ENCODE results near the gene DMGDH.

Gene DMGDH

DNA sequence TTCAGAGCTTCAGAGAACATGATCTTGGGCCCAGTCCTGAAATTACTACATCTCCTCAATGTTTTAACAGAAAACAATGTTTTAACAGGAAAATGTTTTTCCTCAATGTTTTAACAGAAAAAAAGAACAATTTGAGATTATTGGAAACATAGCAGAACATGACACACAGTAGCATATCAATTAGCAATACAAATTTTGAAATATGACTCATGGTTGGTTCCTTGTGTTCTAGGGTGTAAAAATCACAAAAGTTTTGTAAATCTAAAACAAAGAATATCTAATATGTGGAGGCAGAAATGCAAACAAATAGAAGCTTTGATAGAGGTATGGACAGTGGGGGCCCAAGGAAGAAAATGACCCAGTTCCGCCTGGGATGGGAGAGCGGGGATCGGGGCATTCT, 61.6 kb downstream of the DMGDH start:
- FAIRE-seq, result no peak
- no peak for DNase-seq (ENCODE audit: insufficient read length)
- no peak for TF ChIP-seq POLR2AphosphoS5 (IDR thresholded peaks at IDR 0.05; ENCODE audit: low read depth, low read length)
- TF ChIP-seq TAF1 (IDR thresholded peaks at IDR 0.05; ENCODE audit: borderline replicate concordance, low read depth, low read length), result no peak
- no peak for TF ChIP-seq POLR2A (IDR thresholded peaks at IDR 0.05; ENCODE audit: low read depth, low read length)

DNA sequence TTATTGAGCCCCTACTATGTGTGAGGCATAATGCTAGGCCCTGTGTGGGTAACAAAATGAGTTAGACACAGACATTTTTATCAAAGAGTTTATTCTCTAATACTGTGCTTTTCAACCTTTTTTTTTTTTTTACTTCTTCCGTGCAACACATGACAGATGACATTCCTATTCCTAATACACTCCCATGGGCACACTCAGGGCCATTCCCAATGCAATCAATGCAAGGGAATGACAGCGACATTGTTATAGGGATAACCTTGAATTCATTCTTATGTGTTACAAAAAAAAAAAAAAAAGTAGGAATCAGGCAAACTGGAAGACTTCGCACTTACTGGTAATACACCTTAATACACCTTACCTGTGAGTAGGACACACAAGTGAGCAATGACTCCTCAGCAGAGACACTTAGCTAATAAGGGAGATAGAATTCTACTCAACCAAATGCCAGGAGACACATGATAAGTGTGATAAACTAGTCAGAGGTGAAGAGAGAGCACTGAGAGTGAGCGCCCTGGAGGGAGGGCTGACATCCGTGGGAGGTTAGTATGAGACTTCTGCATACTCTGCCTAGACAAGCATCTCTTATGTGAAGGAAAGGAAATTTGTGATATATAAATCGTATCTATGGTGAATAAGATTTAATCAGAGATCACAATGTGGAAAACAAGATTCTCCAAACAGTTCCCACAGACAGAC, 63.4 kb downstream of the DMGDH start:
- DNase-seq (ENCODE audit: insufficient read length) (no peak), FAIRE-seq (no peak)
- TF ChIP-seq POLR2A (IDR thresholded peaks at IDR 0.05; ENCODE audit: low read depth, low read length) (no peak), POLR2AphosphoS5 (IDR thresholded peaks at IDR 0.05; ENCODE audit: low read depth, low read length) (no peak), TAF1 (IDR thresholded peaks at IDR 0.05; ENCODE audit: borderline replicate concordance, low read depth, low read length) (no peak)

DNA sequence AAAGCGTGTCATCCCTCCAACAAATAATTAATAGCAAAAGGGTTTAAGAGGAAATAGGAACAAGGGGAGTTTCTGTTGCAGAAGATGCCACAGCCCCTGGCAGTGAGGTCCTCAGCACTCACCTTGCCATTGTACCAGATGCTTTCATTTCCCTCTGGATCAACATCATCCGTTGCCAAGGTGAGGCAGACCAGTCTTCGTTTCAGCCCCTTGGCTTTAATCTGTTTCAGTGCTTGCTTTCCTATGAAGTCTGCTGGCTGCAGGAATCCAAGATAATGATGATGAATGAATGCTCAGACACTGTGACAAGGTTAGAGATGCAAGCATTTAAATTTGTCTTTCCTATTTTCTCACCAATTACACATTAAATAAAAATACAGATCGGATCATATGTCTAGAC, 64.3 kb downstream of the DMGDH start:
- DNase-seq (ENCODE audit: insufficient read length) (no peak), FAIRE-seq (no peak)
- TF ChIP-seq POLR2A (IDR thresholded peaks at IDR 0.05; ENCODE audit: low read depth, low read length) (no peak), POLR2AphosphoS5 (IDR thresholded peaks at IDR 0.05; ENCODE audit: low read depth, low read length) (no peak), TAF1 (IDR thresholded peaks at IDR 0.05; ENCODE audit: borderline replicate concordance, low read depth, low read length) (no peak)

DNA sequence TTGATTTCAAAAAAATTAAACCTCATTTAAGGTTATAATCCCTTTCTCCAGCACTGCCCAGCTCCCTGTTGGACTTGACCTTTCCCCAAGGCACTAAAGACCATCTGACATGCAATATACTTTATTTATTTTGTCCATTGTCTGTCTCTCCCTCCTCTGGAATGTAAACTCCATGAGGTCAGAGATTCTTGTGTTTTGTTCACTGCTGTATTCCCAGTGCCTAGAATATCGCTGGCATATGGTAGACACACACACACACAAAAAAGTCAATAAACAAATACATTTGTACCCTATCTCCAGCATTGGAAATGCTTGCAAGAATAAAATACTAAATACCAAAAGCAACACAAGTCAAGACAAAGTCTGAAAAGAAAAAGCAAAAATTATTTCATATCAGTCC, 67.1 kb downstream of the DMGDH start:
- DNase-seq (ENCODE audit: insufficient read length) (no peak), FAIRE-seq (no peak)
- TF ChIP-seq POLR2AphosphoS5 (IDR thresholded peaks at IDR 0.05; ENCODE audit: low read depth, low read length) (no peak), POLR2A (IDR thresholded peaks at IDR 0.05; ENCODE audit: low read depth, low read length) (no peak), TAF1 (IDR thresholded peaks at IDR 0.05; ENCODE audit: borderline replicate concordance, low read depth, low read length) (no peak)

DNA sequence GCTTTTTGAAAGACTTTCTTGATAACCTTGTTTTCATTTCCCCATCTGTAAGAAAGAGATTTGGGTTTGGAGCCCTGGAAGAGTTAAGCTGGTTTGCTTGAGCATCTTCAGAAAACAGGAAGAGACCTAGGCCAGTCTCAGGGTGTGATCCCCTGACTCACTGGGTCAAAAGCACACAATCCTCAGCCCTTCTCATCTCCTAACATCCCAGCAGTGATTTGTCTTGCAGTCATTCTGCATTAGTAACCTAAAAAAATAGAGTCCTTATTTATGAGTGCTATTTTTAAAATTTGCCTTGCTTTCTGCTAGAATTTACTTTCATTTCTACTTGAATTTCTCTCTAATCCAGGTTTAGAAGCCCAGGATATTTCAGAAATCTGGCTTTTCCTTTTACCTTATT, 68.0 kb downstream of the DMGDH start:
- DNase-seq (ENCODE audit: insufficient read length), result no peak
- no peak for FAIRE-seq
- TF ChIP-seq POLR2A (IDR thresholded peaks at IDR 0.05; ENCODE audit: low read depth, low read length), result no peak
- no peak for TF ChIP-seq POLR2AphosphoS5 (IDR thresholded peaks at IDR 0.05; ENCODE audit: low read depth, low read length)

DNA sequence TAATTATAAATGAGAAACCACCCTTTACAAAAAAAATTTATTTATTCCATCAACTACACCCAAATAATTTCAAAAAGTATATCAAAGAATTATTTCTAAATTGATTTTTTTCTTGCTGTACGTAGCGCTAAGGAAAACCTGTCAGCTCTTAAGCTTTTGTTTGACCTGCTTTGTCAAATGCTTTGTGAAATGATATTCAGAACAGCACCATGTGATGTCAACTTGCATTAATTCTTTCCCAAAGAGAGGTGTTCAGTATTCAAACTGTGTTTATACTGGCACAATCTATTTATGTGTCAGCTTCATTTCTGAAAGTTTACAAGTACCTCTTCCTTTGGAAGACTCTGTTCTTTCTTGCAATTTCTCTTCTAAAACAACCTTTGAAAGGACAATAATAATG, 72.4 kb downstream of the DMGDH start:
- no peak for TF ChIP-seq TAF1 (IDR thresholded peaks at IDR 0.05; ENCODE audit: borderline replicate concordance, low read depth, low read length)
- TF ChIP-seq POLR2AphosphoS5 (IDR thresholded peaks at IDR 0.05; ENCODE audit: low read depth, low read length), result no peak
- DNase-seq (ENCODE audit: insufficient read length) (no peak), FAIRE-seq (no peak)

DNA sequence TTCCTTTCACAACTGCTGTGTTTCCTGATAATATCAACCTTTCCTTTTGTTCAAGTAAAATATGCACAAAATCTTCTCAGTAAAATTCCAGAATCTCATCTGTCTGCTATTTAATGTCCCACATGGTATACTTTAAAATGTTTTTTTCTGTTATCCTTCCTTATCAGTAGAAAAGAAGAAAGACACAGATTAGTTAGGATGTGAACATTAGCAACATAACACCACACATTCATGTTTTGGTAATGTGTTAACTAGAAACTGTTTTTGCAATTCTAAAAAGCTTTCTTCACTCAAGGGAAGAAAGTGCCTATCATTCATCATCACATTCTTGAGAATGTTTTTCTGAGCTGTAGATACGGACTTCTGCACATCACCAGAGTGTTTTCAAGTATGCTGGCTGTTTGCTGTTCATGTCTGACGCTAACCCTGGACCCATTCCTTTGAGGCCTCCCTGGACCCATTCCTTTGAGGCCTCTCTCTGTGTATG, 73.9 kb downstream of the DMGDH start:
- TF ChIP-seq TAF1 (IDR thresholded peaks at IDR 0.05; ENCODE audit: borderline replicate concordance, low read depth, low read length) (no peak), POLR2A (IDR thresholded peaks at IDR 0.05; ENCODE audit: low read depth, low read length) (no peak), POLR2AphosphoS5 (IDR thresholded peaks at IDR 0.05; ENCODE audit: low read depth, low read length) (no peak)
- FAIRE-seq, result no peak
- DNase-seq (ENCODE audit: insufficient read length), result no peak

DNA sequence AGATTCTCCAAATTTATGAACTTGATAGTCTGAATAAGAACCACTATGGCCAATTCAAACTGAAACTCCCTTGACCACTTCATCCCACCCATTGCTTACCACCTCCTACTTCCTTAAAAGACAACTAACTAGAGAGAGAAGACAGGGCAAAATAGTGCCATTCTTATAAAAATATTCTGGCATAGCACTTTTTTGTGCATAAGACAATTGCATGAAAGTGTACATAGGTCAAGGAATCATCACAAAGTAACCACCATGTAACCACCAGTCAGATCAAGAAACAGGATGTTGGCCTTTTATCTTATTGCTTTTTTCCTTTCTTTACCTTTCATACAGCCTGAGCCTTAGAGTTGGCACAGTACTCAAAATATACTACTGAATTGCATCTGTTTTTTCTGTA, 76.3 kb downstream of the DMGDH start:
- TF ChIP-seq TAF1 (IDR thresholded peaks at IDR 0.05; ENCODE audit: borderline replicate concordance, low read depth, low read length) (no peak), POLR2AphosphoS5 (IDR thresholded peaks at IDR 0.05; ENCODE audit: low read depth, low read length) (no peak), POLR2A (IDR thresholded peaks at IDR 0.05; ENCODE audit: low read depth, low read length) (no peak)
- FAIRE-seq (no peak), DNase-seq (ENCODE audit: insufficient read length) (no peak)

DNA sequence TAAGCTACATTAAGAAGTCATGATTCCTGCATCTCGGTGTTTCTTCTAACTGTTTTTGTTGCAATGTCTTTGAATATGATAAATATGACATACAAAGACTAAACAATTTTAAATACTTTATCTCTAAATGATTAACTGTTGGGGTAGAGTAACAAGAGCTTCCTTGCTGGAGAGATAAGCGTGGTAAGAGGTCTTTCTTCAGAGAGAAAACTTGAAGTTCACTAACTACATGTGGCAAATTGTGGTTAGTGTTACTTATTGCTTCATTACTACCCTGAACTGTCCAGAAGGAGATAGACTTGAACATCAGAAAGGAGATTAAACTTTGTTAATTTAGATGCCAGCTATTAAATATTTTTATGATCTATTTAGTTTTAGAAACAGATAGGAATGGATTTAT, 77.3 kb downstream of the DMGDH start:
- DNase-seq (ENCODE audit: insufficient read length) (no peak), FAIRE-seq (no peak)
- TF ChIP-seq POLR2A (IDR thresholded peaks at IDR 0.05; ENCODE audit: low read depth, low read length) (no peak), POLR2AphosphoS5 (IDR thresholded peaks at IDR 0.05; ENCODE audit: low read depth, low read length) (no peak), TAF1 (IDR thresholded peaks at IDR 0.05; ENCODE audit: borderline replicate concordance, low read depth, low read length) (no peak)

DNA sequence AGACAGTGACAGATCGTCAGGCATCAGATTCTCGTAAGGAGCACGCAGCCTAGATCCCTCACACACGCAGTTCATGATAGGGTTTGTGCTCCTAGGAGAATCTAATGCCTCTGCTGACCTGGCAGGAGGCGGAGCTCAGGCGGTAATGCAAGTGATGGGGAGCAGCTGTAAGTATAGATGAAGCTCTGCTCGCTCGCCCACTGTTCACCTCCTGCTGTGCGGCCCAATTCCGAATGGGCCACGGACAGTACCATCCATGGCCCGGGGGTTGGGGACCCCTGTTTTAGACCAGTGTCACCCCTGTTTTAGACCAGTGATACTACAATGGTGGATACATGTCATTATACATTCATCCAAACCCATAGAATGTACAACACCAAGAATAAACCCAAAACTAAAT, 80.4 kb downstream of the DMGDH start:
- no peak for FAIRE-seq
- DNase-seq (ENCODE audit: insufficient read length), result no peak
- no peak for TF ChIP-seq POLR2AphosphoS5 (IDR thresholded peaks at IDR 0.05; ENCODE audit: low read depth, low read length)
- no peak for TF ChIP-seq TAF1 (IDR thresholded peaks at IDR 0.05; ENCODE audit: borderline replicate concordance, low read depth, low read length)
- TF ChIP-seq POLR2A (IDR thresholded peaks at IDR 0.05; ENCODE audit: low read depth, low read length), result no peak

DNA sequence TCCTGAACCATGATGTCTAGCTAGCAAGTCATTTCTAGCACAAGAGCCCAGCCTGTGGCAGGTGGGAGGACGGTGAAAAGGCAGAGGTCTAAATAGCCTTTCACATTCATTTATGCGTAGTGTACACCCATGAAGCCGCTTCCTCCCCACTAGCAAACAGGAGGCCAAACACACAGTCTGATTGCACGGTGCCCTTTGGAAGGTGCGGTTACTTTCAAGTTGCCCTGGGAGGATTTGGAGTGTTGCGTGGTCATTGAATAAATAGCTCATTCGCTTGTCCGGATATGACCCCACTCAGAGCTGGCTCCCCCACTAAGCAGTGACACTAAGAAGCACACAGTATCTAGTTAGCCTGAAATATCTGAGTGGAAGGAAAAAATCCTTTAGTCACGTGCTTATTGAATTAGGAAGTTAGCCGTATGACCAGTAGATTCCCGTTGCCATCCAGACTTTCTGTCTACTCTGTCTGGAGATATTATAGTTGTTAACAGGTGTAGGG, 83.7 kb downstream of the DMGDH start:
- TF ChIP-seq TAF1 (IDR thresholded peaks at IDR 0.05; ENCODE audit: borderline replicate concordance, low read depth, low read length) (no peak), POLR2A (IDR thresholded peaks at IDR 0.05; ENCODE audit: low read depth, low read length) (peak; percentile 54; the same call in 1 of the 2 replicates), POLR2AphosphoS5 (IDR thresholded peaks at IDR 0.05; ENCODE audit: low read depth, low read length) (peak; percentile 57)
- DNase-seq (ENCODE audit: insufficient read length), result peak; percentile 40
- peak; percentile 79 for FAIRE-seq

DNA sequence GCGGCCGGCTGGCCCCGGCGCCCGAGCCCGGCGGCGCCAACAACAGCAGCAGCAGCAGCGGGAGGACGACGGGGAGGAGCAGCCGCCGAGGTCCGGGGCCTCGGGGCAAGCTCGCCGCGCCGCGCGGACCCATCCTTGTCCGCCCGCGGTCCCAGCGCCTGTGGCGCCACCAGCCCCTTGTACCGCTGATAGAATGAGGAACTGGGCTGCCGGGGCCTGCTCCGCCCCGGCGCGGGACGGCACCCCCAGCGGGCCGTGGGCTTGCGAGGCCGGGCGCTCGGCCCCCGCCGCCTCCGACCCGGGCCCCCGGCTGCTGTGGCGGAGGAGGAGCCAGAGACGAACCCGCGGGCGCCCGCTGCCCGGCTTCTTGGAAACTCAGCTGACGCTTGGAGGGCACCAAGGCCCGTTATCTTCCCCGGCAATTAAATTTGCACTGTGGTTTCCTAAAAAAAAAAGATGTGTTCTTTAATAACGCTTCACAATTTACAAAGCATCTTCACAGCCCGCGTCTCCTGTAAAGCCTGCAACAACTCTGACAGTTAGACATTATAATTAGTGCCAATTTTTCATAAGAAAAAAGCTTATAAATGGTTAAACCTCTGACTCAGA, 84.3 kb downstream of the DMGDH start, which contains the start of gene ARSB:
Gene ARSB, minus strand, starts transcription at position 195 of the 609 bp plus-strand sequence. Its CDS starts 62 bp downstream, at position 133.
- FAIRE-seq, result no peak
- DNase-seq (ENCODE audit: insufficient read length), result peak; percentile 33
- TF ChIP-seq POLR2A (IDR thresholded peaks at IDR 0.05; ENCODE audit: low read depth, low read length) (peak; percentile 65), TAF1 (IDR thresholded peaks at IDR 0.05; ENCODE audit: borderline replicate concordance, low read depth, low read length) (peak; percentile 69; the same call in 1 of the 2 replicates), POLR2AphosphoS5 (IDR thresholded peaks at IDR 0.05; ENCODE audit: low read depth, low read length) (0 out of 2 replicates have a peak, but pooled peaks have one; percentile 14)

Measured in GM12892 (cell line).